IMR-90 (cell line): ENCODE data around the gene ECI2. TPM values are rescaled to one million over a fixed set of nuclear protein-coding genes. Genes with fewer than 3 reads are reported as not detected.

ENCODE experiments used
- polyA plus RNA-seq, 3 experiments: library from polyadenylated mRNA; depleted of rRNA; stranded (reverse); fragments of >200 nt; gene quantifications; 2 replicates each; pipeline ENCODE4 v1.2.3, GENCODE V29; 2012; ENCODE audit warnings: low replicate concordance in 1 of 3
- total RNA-seq: library from RNA; depleted of rRNA; stranded (reverse); fragments of >200 nt; gene quantifications from 2 replicates; pipeline ENCODE4 v1.2.3, GENCODE V29; 2012; rRNA removed

ECI2 gene
- total and polyA plus RNA-seq, 2 of the 4 experiments (the other 2 are of a cell fraction), result 64.1 to 152 TPM

Other genes starting within 250 kb of the ECI2 start
- not detected in 2 replicates for gene FAM217A, start 56.4 kb downstream of the ECI2 start, total RNA-seq
- gene FAM217A, start 56.4 kb downstream of the ECI2 start, polyA plus RNA-seq (2012; rRNA removed), result not detected in 2 replicates